B cell (primary cell): ENCODE data around the gene FXYD3. TPM values are rescaled to one million over a fixed set of nuclear protein-coding genes. Genes with fewer than 3 reads are reported as not detected.
A peak's percentile ranks its signal among the peaks of the same experiment; 100 is the strongest.

Source experiments
- ATAC-seq: fragments of 200-7000 bp; cut with Tn5 transposase; one replicate; pipeline ENCODE4 v1.10.0; 2021; ENCODE audit warnings: low read depth, mild to moderate bottlenecking, moderate number of reproducible peaks, moderate library complexity
- CTCF ChIA-PET: fragments of 350-600 bp; sonication (Branson Sonifier 250); formaldehyde crosslinking; loops from one replicate; lab custom pipeline; 2021; ENCODE audit warnings: antibody characterized with exemption, inconsistent platforms; lab: Charles Lee
- POLR2A ChIA-PET: fragments of 350-600 bp; sonication (Branson Sonifier 250); formaldehyde crosslinking; loops from one replicate; lab custom pipeline; 2021; ENCODE audit warnings: antibody characterized with exemption; lab: Charles Lee
- DNase-seq: peaks from one replicate; pipeline ENCODE4 v3.0.0; 2013
- H2AFZ ChIP-seq: 2 replicates; pipeline ENCODE4 v1.6.1; 2012; ENCODE audit warnings: mild to moderate bottlenecking, low read depth, low read length; ENCODE audit not compliant: insufficient read depth, poor library complexity, severe bottlenecking
- H3K27ac ChIP-seq, 2 donors: 1 replicate in 1 of 2; 2 replicates in 1 of 2; pipeline ENCODE4 v1.5.1; 2012 to 2013; ENCODE audit warnings: low read length in 2 of 2, mild to moderate bottlenecking in 2 of 2, moderate library complexity in 1 of 2
- H3K27me3 ChIP-seq, 4 experiments: fragments of 200-600 bp in 1 of 4; sonication (generic) in 1 of 4; replicated peaks in 1 of 4; 1 replicate in 2 of 4; 2 replicates in 2 of 4; pipeline versions ENCODE4 v1.6.1 to v1.7.0; 2013 to 2016; ENCODE audit warnings: low read length in 3 of 4, mild to moderate bottlenecking in 2 of 4, mixed read lengths in 1 of 4, moderate library complexity in 1 of 4; ENCODE audit not compliant: insufficient read depth in 4 of 4, control insufficient read depth in 3 of 4; ENCODE audit errors: control extremely low read depth in 1 of 4
- H3K36me3 ChIP-seq, 2 experiments: replicated peaks in 1 of 2; 1 replicate in 1 of 2; 2 replicates in 1 of 2; pipeline versions ENCODE4 v1.6.1 to v1.7.1; 2013; ENCODE audit warnings: low read length in 1 of 2; ENCODE audit not compliant: insufficient read depth in 2 of 2, control insufficient read depth in 1 of 2; ENCODE audit errors: control extremely low read depth in 1 of 2, extremely low read depth in 1 of 2
- H3K4me1 ChIP-seq, 2 donors: fragments of 200-600 bp in 1 of 2; sonication (generic) in 1 of 2; 1 replicate in 1 of 2; 2 replicates in 1 of 2; pipeline versions ENCODE4 v1.5.1 to v1.6.1; 2013 to 2017; ENCODE audit warnings: low read length in 2 of 2; ENCODE audit not compliant: control insufficient read depth in 2 of 2, insufficient read depth in 2 of 2
- H3K4me2 ChIP-seq: replicated peaks from 2 replicates; pipeline ENCODE3; 2012; ENCODE audit warnings: mild to moderate bottlenecking, low read depth, low read length; ENCODE audit not compliant: poor library complexity, severe bottlenecking
- H3K4me3 ChIP-seq, 5 experiments: fragments of 200-600 bp in 1 of 5; sonication (generic) in 1 of 5; 1 replicate in 3 of 5; 2 replicates in 2 of 5; pipeline versions ENCODE4 v1.5.1 to v1.7.0; 2011 to 2016; ENCODE audit warnings: low read length in 4 of 5, mild to moderate bottlenecking in 4 of 5, low read depth in 2 of 5, control low read depth in 1 of 5, moderate library complexity in 1 of 5; ENCODE audit not compliant: insufficient read depth in 1 of 5; ENCODE audit errors: control extremely low read depth in 1 of 5, extremely low read depth in 1 of 5
- H3K79me2 ChIP-seq: fragments of 200-600 bp; sonication (generic); one replicate; pipeline ENCODE4 v1.6.0; 2016; ENCODE audit warnings: low read length; ENCODE audit not compliant: control insufficient read depth, insufficient read depth
- H3K9ac ChIP-seq: fragments of 200-600 bp; sonication (generic); 2 replicates; pipeline ENCODE4 v1.6.1; 2017; ENCODE audit warnings: mild to moderate bottlenecking, low read length, moderate library complexity
- H3K9me3 ChIP-seq, 3 donors: one replicate each; pipeline versions ENCODE4 v1.6.1 to v1.7.1; 2013; ENCODE audit warnings: low read length in 2 of 3; ENCODE audit not compliant: control insufficient read depth in 2 of 3, insufficient read depth in 1 of 3; ENCODE audit errors: control extremely low read depth in 1 of 3
- H4K20me1 ChIP-seq: 2 replicates; pipeline ENCODE4 v1.6.0; 2012; ENCODE audit warnings: mild to moderate bottlenecking, low read length; ENCODE audit not compliant: insufficient read depth, control insufficient read depth, poor library complexity, severe bottlenecking
- H3K27ac Mint-ChIP-seq: one replicate; pipeline ENCODE4 v1.8.0; 2021; ENCODE audit warnings: mixed read lengths
- H3K27me3 Mint-ChIP-seq: one replicate; pipeline ENCODE4 v1.8.0; 2021; ENCODE audit warnings: mixed read lengths
- H3K4me1 Mint-ChIP-seq: one replicate; pipeline ENCODE4 v1.8.0; 2021; ENCODE audit warnings: mixed read lengths
- H3K4me3 Mint-ChIP-seq: one replicate; pipeline ENCODE4 v1.8.0; 2021; ENCODE audit warnings: mixed read lengths
- H3K9me3 Mint-ChIP-seq: one replicate; pipeline ENCODE4 v1.8.0; 2022; ENCODE audit warnings: mixed read lengths; ENCODE audit not compliant: insufficient read depth
- EZH2 ChIP-seq: IDR thresholded peaks from 2 replicates; pipeline ENCODE4 v1.6.1; 2012; ENCODE audit warnings: borderline replicate concordance, low read depth, mild to moderate bottlenecking, moderate library complexity, low read length; ENCODE audit not compliant: insufficient read depth, poor library complexity, severe bottlenecking
- WGBS: methylation state at CpG from one replicate; pipeline ENCODE4 v1.1.5; 2013; ENCODE audit warnings: missing lambda C conversion rate; ENCODE audit not compliant: insufficient coverage; 5-methylcytosine and 5-hydroxymethylcytosine counted together
- intact Hi-C: fragments of 100-400 bp; cut with micrococcal nuclease; formaldehyde crosslinking; loops from one replicate; pipeline ENCODE4 v1.10.0; 2022
- polyA plus RNA-seq: library from polyadenylated mRNA; depleted of rRNA; stranded (reverse); fragments of >200 nt; gene quantifications from 2 replicates; pipeline ENCODE4 v1.2.3, GENCODE V29; 2012
- total RNA-seq, 2 donors: library from RNA; stranded (reverse); fragments of 120-200 nt in 1 of 2; gene quantifications; 1 replicate in 1 of 2; 2 replicates in 1 of 2; pipeline versions ENCODE4 v1.2.3 to v1.2.4, GENCODE V29; 2013 to 2022
- TF ChIP-seq, protein P1 (sequence below): fragments of 200-600 bp; IDR thresholded peaks from one replicate; pipeline ENCODE4 v1.8.0; 2022; ENCODE audit warnings: antibody characterized with exemption, mild to moderate bottlenecking

The FXYD3 gene
- total and polyA plus RNA-seq, 2 donors (not counting 1 experiment from before 2014, with no cell fraction given), result not detected

DNA sequence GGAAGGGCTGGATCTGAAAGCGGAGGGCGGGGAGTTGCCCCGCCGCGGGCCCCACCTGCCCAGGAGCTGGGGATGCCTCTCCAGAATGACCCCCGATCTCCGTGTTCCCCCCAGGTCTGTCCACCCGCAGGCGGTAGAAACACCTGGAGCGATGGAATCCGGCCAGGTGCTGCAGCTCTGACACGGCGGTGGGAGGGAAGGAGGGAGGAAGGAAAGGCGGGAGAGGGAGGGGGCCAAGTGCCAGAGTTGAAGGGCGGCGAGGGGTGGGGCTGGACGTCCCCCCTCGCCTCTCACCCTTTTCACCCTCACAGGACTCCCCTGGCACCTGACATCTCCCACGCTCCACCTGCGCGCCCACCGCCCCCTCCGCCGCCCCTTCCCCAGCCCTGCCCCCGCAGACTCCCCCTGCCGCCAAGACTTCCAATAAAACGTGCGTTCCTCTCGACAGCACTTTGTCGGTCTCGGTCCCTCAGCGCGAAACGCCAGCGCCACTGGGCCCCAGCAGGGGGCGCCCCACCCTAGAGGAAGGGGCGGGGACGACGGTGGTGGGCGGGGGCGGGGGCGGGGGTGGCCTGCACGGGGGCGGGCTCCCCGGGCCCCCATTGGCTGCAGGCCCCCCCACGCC, 27.1 kb downstream of the FXYD3 start:
- intact Hi-C loops, result loop anchor here (1.0 to 10.0 kb wide), 3 partner anchors 11 to 352 kb away; partner anchors contain the start of genes CD22 and KRTDAP
- H2AFZ ChIP-seq, result peak overlapping the region; percentile 58
- TF ChIP-seq, protein P1, sequence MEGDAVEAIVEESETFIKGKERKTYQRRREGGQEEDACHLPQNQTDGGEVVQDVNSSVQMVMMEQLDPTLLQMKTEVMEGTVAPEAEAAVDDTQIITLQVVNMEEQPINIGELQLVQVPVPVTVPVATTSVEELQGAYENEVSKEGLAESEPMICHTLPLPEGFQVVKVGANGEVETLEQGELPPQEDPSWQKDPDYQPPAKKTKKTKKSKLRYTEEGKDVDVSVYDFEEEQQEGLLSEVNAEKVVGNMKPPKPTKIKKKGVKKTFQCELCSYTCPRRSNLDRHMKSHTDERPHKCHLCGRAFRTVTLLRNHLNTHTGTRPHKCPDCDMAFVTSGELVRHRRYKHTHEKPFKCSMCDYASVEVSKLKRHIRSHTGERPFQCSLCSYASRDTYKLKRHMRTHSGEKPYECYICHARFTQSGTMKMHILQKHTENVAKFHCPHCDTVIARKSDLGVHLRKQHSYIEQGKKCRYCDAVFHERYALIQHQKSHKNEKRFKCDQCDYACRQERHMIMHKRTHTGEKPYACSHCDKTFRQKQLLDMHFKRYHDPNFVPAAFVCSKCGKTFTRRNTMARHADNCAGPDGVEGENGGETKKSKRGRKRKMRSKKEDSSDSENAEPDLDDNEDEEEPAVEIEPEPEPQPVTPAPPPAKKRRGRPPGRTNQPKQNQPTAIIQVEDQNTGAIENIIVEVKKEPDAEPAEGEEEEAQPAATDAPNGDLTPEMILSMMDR, result peak; percentile 79
- no peak for TF ChIP-seq EZH2
- peak; percentile 75 for DNase-seq
- ChIA-PET CTCF (interaction anchor here (0.6 to 7.0 kb wide), 21 partner anchors 10 to 211 kb away, joined by 3 to 77 read pairs (median 5); partner anchors contain the start of genes FXYD5 and USF2), POLR2A (interaction anchor here (0.6 to 2.0 kb wide), 10 partner anchors 9 to 128 kb away, joined by 3 to 9 read pairs (median 3); no protein-coding TSS in a partner anchor)
- peak overlapping the region in 4 of 5 experiments; percentile 37 to 58 (median 44) for H3K4me3 ChIP-seq
- peak overlapping the region; percentile 92 for H3K4me3 Mint-ChIP-seq
- peaks cover 0 to 13% (median 3%) of the 10 kb centered on the region in 4 experiments for H3K27me3 ChIP-seq
- peaks cover 9% of the 10 kb centered on the region for H3K27me3 Mint-ChIP-seq
- WGBS, result 0% methylated on average over 15 of the region's 46 CpGs
- peak; percentile 31 for ATAC-seq
- no peak overlapping the region for H3K27ac ChIP-seq
- no peaks in the 10 kb centered on the region for H3K79me2 ChIP-seq
- H3K27ac Mint-ChIP-seq, result peak overlapping the region; percentile 74
- no peaks in the 10 kb centered on the region for H3K9me3 ChIP-seq
- peak overlapping the region; percentile 65 for H3K9ac ChIP-seq
- H3K36me3 ChIP-seq, result no peaks in the 10 kb centered on the region
- H4K20me1 ChIP-seq, result no peaks in the 10 kb centered on the region
- H3K4me2 ChIP-seq, result peak overlapping the region; percentile 96
- no peaks in the 10 kb centered on the region for H3K9me3 Mint-ChIP-seq
- peaks cover 37% of the 10 kb centered on the region for H3K4me1 Mint-ChIP-seq
- peaks cover 25 to 39% of the 10 kb centered on the region in 2 donors for H3K4me1 ChIP-seq
